Endothelial cell of umbilical vein (primary cell): ENCODE results near the gene SELENON. TPM values are rescaled to one million over a fixed set of nuclear protein-coding genes. Genes with fewer than 3 reads are reported as not detected.

Experiments used
- BruUV-seq: library from RNA; stranded (reverse); fragments of 400-500 nt; replicated peaks from 2 replicates; lab custom pipeline; 2021; lab: Mats Ljungman, UMichigan
- CTCF ChIA-PET: fragments of 300-600, 350-600 bp; sonication (Branson Sonifier 250); formaldehyde crosslinking; loops from one replicate; lab custom pipeline; 2021; ENCODE audit warnings: antibody characterized with exemption, inconsistent platforms; lab: Charles Lee
- POLR2A ChIA-PET: fragments of 300-600, 350-600 bp; sonication (Branson Sonifier 250); formaldehyde crosslinking; loops from one replicate; lab custom pipeline; 2021; ENCODE audit warnings: antibody characterized with exemption, inconsistent platforms; lab: Charles Lee
- DNase-seq: peaks from one replicate; pipeline ENCODE4 v3.0.0-alpha.2; 2011; ENCODE audit warnings: low read depth, low spot score
- FAIRE-seq: peaks from 2 replicates; lab custom pipeline; 2011; peaks lifted over from hg19 to GRCh38; lab: Jason Lieb, UNC
- H2AFZ ChIP-seq: 2 replicates; pipeline ENCODE4 v1.6.0; 2012; ENCODE audit warnings: low read depth, low read length, control low read depth, inconsistent platforms
- H3K27ac ChIP-seq: 2 replicates; pipeline ENCODE4 v1.5.1; 2011; ENCODE audit warnings: low read depth, mild to moderate bottlenecking, control low read depth, low read length, moderate library complexity; ENCODE audit not compliant: insufficient read depth
- H3K27me3 ChIP-seq, 2 experiments: 2 replicates each; pipeline versions ENCODE4 v1.6.0 to v1.6.1; 2011; ENCODE audit warnings: low read length in 2 of 2, mixed read lengths in 1 of 2; ENCODE audit not compliant: control insufficient read depth in 2 of 2, insufficient read depth in 2 of 2
- H3K36me3 ChIP-seq, 2 experiments: 2 replicates in 1 of 2; 3 replicates in 1 of 2; pipeline ENCODE4 v1.5.1; 2011; ENCODE audit warnings: low read length in 2 of 2, mild to moderate bottlenecking in 1 of 2, moderate library complexity in 1 of 2; ENCODE audit not compliant: control insufficient read depth in 2 of 2, insufficient read depth in 2 of 2; ENCODE audit errors: extremely low read depth in 1 of 2
- H3K4me1 ChIP-seq: 3 replicates; pipeline ENCODE4 v1.5.1; 2011; ENCODE audit warnings: mild to moderate bottlenecking, low read length; ENCODE audit not compliant: control insufficient read depth, insufficient read depth; ENCODE audit errors: extremely low read depth
- H3K4me2 ChIP-seq: 2 replicates; pipeline ENCODE4 v1.6.1; 2011; ENCODE audit warnings: low read length, control low read depth, mixed read lengths; ENCODE audit not compliant: insufficient read depth
- H3K4me3 ChIP-seq, 3 experiments: fragments of 200-600 bp in 1 of 3; sonication (generic), shearing (Covaris generic) in 1 of 3; replicated peaks in 1 of 3; 2 replicates each; pipeline ENCODE4 v1.5.1; 2011 to 2016; ENCODE audit warnings: control low read depth in 3 of 3, low read length in 3 of 3, mild to moderate bottlenecking in 2 of 3, inconsistent platforms in 1 of 3, low read depth in 1 of 3, moderate library complexity in 1 of 3; ENCODE audit not compliant: insufficient read depth in 1 of 3
- H3K79me2 ChIP-seq: 2 replicates; pipeline ENCODE4 v1.6.0; 2012; ENCODE audit warnings: low read length, inconsistent platforms; ENCODE audit not compliant: control insufficient read depth, insufficient read depth
- H3K9ac ChIP-seq: replicated peaks from 2 replicates; pipeline ENCODE3; 2011; ENCODE audit warnings: low read length, control low read depth; ENCODE audit not compliant: insufficient read depth; ENCODE audit errors: extremely low read depth
- H3K9me1 ChIP-seq: replicated peaks from 3 replicates; pipeline ENCODE4 v1.6.0; 2011; ENCODE audit warnings: mild to moderate bottlenecking, low read length; ENCODE audit not compliant: control insufficient read depth, insufficient read depth; ENCODE audit errors: extremely low read depth
- H3K9me3 ChIP-seq: replicated peaks from 2 replicates; pipeline ENCODE4 v1.5.1; 2012; ENCODE audit warnings: low read length, inconsistent platforms; ENCODE audit not compliant: control insufficient read depth, insufficient read depth
- H4K20me1 ChIP-seq: replicated peaks from 2 replicates; pipeline ENCODE3; 2011; ENCODE audit warnings: mild to moderate bottlenecking, low read length; ENCODE audit not compliant: control insufficient read depth, insufficient read depth; ENCODE audit errors: extremely low read depth
- EZH2 ChIP-seq: IDR thresholded peaks from 2 replicates; pipeline ENCODE4 v1.6.1; 2012; ENCODE audit warnings: borderline replicate concordance, low read depth, mild to moderate bottlenecking, moderate library complexity, low read length, inconsistent platforms; ENCODE audit not compliant: severe bottlenecking
- FOS ChIP-seq: IDR thresholded peaks from 2 replicates; pipeline ENCODE4 v1.6.1; 2011; ENCODE audit warnings: mild to moderate bottlenecking, low read length, moderate library complexity, borderline replicate concordance; ENCODE audit not compliant: insufficient read depth
- GATA2 ChIP-seq: IDR thresholded peaks from 2 replicates; pipeline ENCODE4 v1.7.0; 2011; ENCODE audit warnings: low read depth, mild to moderate bottlenecking, moderate library complexity, mixed read lengths, low read length; ENCODE audit not compliant: insufficient read length, insufficient read depth
- JUN ChIP-seq: IDR thresholded peaks from 2 replicates; pipeline ENCODE4 v1.6.1; 2011; ENCODE audit warnings: borderline replicate concordance, low read depth; ENCODE audit not compliant: insufficient read length, insufficient read depth
- MYC ChIP-seq: IDR thresholded peaks from one replicate; pipeline ENCODE4 v1.6.1; 2011; ENCODE audit warnings: mild to moderate bottlenecking, low read depth, low read length
- POLR2A ChIP-seq: IDR thresholded peaks from 2 replicates; pipeline ENCODE4 v1.6.1; 2012; ENCODE audit warnings: low read depth, mild to moderate bottlenecking, control low read depth, low read length
- POLR2AphosphoS5 ChIP-seq: IDR thresholded peaks from 2 replicates; pipeline ENCODE4 v1.6.1; 2012; ENCODE audit warnings: low read depth, mild to moderate bottlenecking, control low read depth, low read length, moderate library complexity; ENCODE audit not compliant: insufficient read depth
- dilution Hi-C: fragments of 300-500 bp; cut with MboI; formaldehyde crosslinking; loops from one replicate; pipeline ENCODE4 v1.15.0; 2019; ENCODE audit warnings: low sequenced_read_pairs; ENCODE audit not compliant: extremely low pct_ligation_motif_present
- intact Hi-C: fragments of 100-400 bp; cut with micrococcal nuclease; formaldehyde crosslinking; loops from one replicate; pipeline ENCODE4 v1.10.0; 2022
- polyA plus RNA-seq, 4 experiments: library from polyadenylated mRNA; depleted of rRNA in 3 of 4; stranded (reverse) in 3 of 4; unstranded in 1 of 4; fragments of >200 nt; gene quantifications; 2 replicates each; pipeline versions ENCODE4 v1.2.1 to v1.2.3, GENCODE V29; 2011 to 2012; ENCODE audit warnings: missing spikeins in 1 of 4
- total RNA-seq: library from RNA; stranded (reverse); gene quantifications from 2 replicates; pipeline ENCODE4 v1.2.3, GENCODE V29; 2021
- TF ChIP-seq, protein P1 (sequence below), 2 donors: IDR thresholded peaks; 1 replicate in 1 of 2; 2 replicates in 1 of 2; pipeline ENCODE4 v1.5.1; 2011; ENCODE audit warnings: low read length in 2 of 2, mild to moderate bottlenecking in 2 of 2, moderate library complexity in 2 of 2, control low read depth in 1 of 2, inconsistent platforms in 1 of 2, low read depth in 1 of 2; ENCODE audit not compliant: insufficient read depth in 1 of 2; ENCODE audit errors: extremely low read depth in 1 of 2
- TF ChIP-seq, protein P2 (sequence below): IDR thresholded peaks from 2 replicates; pipeline ENCODE4 v1.6.1; 2011; ENCODE audit not compliant: insufficient read depth, insufficient read length

SELENON gene
- total and polyA plus RNA-seq, 2 donors (not counting 3 experiments of a cell fraction or from before 2014, with no cell fraction given): 117 to 182 TPM

DNA sequence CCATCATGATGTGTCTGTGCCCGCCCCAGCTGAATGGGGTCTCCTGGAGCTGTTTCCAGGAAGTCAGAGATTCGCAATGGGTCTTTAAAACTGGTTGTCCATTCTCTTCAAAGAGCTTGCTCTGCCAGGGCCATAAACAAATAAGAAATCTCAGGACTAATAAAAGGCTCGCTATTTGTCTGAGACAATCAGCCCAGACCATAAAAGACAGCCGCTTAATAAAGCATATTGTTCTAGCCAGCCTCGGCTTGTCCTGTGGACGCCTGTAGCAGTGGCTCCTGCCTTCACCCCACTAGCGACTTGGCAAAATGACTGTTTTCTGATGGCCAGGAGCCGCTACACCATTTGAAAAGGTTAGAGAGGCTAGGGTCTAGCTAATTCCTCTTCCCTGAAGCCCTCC, 20.6 kb upstream of the SELENON start:
- ChIA-PET POLR2A (no interaction called here), CTCF (interaction anchor here (1.3 kb wide), 1 partner anchor 10 kb away, joined by 5 read pairs; no protein-coding TSS in a partner anchor)
- Histone ChIP-seq H3K79me2 (no peaks in the 10 kb centered on the region), H3K9ac (no peak overlapping the region), H3K9me3 (no peaks in the 10 kb centered on the region), H3K9me1 (no peaks in the 10 kb centered on the region), H2AFZ (no peak overlapping the region), H3K4me3 (no peak overlapping the region), H3K27me3 (no peaks in the 10 kb centered on the region), H3K36me3 (no peaks in the 10 kb centered on the region), H4K20me1 (no peaks in the 10 kb centered on the region), H3K27ac (no peak overlapping the region), H3K4me2 (no peak overlapping the region), H3K4me1 (no peaks in the 10 kb centered on the region)
- no peak for DNase-seq
- no peak for FAIRE-seq
- dilution Hi-C loops (no loop called here), intact Hi-C loops (no loop called here)
- no peak for TF ChIP-seq FOS
- no peak for TF ChIP-seq GATA2
- no TSS peak for BruUV-seq

DNA sequence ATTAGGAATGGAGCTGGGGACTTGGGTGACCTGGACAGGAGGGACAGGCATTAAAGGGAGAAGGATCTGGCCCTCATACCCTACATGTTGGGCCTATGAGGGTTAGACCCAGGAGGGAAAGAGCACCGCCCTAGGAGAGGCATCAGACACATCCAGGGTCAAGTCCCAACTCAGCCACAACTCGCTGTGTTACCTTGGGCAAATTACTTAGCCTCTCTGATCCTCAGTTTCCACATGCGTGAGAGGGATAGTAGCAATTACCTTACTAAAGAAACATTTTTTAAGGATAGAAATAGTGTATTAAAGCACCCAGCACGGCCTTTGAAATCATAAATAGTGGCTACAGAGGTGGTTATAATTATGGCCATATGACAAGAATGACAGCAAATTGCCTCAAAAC, 20.1 kb upstream of the SELENON start:
- no peak overlapping the region for H2AFZ ChIP-seq
- H3K79me2 ChIP-seq: no peaks in the 10 kb centered on the region
- no peaks in the 10 kb centered on the region for H4K20me1 ChIP-seq
- H3K9me3 ChIP-seq: no peaks in the 10 kb centered on the region
- TF ChIP-seq POLR2A: no peak
- TF ChIP-seq JUN: no peak
- TF ChIP-seq, protein P1, sequence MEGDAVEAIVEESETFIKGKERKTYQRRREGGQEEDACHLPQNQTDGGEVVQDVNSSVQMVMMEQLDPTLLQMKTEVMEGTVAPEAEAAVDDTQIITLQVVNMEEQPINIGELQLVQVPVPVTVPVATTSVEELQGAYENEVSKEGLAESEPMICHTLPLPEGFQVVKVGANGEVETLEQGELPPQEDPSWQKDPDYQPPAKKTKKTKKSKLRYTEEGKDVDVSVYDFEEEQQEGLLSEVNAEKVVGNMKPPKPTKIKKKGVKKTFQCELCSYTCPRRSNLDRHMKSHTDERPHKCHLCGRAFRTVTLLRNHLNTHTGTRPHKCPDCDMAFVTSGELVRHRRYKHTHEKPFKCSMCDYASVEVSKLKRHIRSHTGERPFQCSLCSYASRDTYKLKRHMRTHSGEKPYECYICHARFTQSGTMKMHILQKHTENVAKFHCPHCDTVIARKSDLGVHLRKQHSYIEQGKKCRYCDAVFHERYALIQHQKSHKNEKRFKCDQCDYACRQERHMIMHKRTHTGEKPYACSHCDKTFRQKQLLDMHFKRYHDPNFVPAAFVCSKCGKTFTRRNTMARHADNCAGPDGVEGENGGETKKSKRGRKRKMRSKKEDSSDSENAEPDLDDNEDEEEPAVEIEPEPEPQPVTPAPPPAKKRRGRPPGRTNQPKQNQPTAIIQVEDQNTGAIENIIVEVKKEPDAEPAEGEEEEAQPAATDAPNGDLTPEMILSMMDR (IDR thresholded peaks at IDR 0.05; ENCODE audit: extremely low read depth in 1 of 2, insufficient read depth in 1 of 2, low read depth in 1 of 2, low read length in 2 of 2): no peak
- no peak for TF ChIP-seq MYC
- TF ChIP-seq, protein P2, sequence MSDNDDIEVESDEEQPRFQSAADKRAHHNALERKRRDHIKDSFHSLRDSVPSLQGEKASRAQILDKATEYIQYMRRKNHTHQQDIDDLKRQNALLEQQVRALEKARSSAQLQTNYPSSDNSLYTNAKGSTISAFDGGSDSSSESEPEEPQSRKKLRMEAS: no peak
- no peak for TF ChIP-seq FOS
- TF ChIP-seq EZH2: no peak
- no peak for TF ChIP-seq POLR2AphosphoS5
- no peak for TF ChIP-seq GATA2
- ChIA-PET CTCF (interaction anchor here (0.9 to 1.3 kb wide), 2 partner anchors 9 to 161 kb away, joined by 3 to 5 read pairs; no protein-coding TSS in a partner anchor), POLR2A (no interaction called here)
- BruUV-seq: no TSS peak
- no peaks in the 10 kb centered on the region for H3K36me3 ChIP-seq
- no peak overlapping the region for H3K4me3 ChIP-seq
- dilution Hi-C loops (no loop called here), intact Hi-C loops (no loop called here)
- no peak for FAIRE-seq
- H3K27me3 ChIP-seq: no peaks in the 10 kb centered on the region
- H3K27ac ChIP-seq: no peak overlapping the region
- no peak overlapping the region for H3K4me2 ChIP-seq
- no peaks in the 10 kb centered on the region for H3K4me1 ChIP-seq
- no peaks in the 10 kb centered on the region for H3K9me1 ChIP-seq
- no peak for DNase-seq
- H3K9ac ChIP-seq: no peak overlapping the region
